GM21529 (cell line): Measurements from ENCODE around the gene GMCL2.
"Not testable (repeated sequence)": the region's sequence is repeated elsewhere in the genome, so short reads cannot be mapped to it uniquely, and the experiment has no call there.

Source experiments
- ATAC-seq: cut with Tn5 transposase; IDR thresholded peaks from one replicate; pipeline ENCODE4 v1.9.1; 2021; ENCODE audit not compliant: unreplicated experiment

The GMCL2 gene

DNA sequence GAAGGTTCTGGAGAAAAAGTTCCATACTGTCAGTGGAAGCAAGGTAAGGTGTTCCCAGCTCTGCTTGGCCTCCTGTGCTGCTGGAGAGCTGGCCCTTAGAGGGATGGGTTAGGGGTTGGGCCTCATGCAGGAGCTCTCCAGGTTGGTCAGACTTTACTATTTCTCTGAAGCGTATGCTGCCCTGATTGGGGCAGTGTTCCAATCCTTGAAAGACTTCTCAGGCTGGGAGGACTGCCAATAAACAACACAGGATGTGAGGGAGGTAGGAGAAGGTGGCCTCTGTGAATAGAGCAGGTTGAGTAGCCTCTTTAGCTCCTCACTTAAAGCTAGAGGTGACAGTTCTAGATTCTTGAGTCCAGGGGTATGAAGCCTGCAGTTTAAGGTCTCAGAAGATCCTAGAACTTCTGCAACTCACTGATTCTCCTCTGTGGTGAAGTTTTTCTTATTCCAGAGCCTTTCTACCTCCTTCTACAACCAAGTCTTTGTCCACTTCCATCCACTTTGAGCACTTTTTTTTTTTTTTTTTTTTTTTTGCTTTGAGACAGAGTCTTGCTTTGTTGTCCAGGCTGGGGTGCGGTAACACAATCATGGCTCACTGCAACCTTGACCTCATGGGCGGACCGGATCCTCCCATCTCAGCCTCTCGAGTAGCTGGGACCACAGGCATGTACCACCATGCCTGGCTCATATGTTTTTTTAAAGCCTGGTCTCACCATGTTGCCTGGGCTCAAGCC, 20.2 kb upstream of the GMCL2 start:
- no peak for ATAC-seq

GRCh38 chr5:178206166-178207101, 19.3 kb upstream of the GMCL2 start:
- ATAC-seq, result no peak

DNA sequence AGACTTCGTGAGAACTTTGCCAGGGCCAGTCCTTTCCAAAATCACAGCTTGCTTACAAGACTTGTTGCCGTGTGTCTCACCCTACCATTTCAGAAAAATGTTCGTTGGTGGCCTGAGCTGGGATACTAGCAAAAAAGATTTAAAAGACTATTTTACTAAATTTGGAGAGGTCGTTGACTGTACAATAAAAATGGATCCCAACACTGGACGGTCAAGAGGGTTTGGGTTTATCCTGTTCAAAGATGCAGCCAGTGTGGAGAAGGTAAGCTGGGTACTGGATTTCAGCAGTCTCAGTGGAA, 18.5 kb upstream of the GMCL2 start:
- no peak for ATAC-seq

DNA sequence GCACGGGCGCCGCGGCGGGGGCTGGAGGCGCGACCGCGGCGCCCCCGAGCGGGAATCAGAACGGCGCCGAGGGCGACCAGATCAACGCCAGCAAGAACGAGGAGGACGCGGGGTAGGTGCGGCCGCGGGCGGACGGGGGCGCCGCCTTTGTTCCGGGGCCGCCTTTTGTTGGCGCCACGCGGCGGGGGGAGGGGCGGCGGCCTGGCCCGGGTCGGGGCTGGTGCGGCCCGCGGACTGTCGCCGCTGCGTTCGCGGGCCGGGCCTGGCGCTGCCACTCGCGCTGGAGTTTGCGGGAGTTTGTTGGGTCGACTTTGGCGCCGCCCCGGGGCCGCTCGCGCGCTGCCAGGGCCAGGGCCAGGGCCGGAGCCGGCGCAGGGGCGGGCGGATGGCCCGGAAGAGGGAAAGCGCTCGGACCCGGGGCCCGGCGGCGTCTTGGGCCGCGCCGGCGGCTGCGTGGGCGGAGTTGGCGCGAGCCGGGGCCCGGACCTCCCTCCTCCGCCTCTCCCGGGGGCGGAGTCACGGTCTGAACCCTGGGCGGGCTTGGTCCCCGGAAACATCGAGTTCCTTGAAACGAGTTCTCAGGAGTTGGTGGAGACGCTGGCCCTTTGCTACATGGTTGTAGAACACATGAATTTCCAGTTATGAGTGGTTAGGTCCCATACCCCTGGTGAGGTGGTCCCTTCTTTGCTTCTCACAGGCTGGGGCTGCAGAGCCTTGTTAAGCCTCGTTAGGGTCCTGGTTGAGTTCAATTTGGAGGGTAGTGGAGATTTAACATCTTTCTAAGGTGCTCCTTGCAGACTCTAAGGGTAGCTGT, 18.0 kb upstream of the GMCL2 start:
- peak; percentile 64 for ATAC-seq

- ATAC-seq, result peak; percentile 81
These were observed 17.2 kb upstream of the GMCL2 start, which contains the start of gene HNRNPAB for GRCh38 chr5:178204182-178204934. Gene HNRNPAB, plus strand, starts transcription at chr5:178204533. Its CDS starts 305 bp downstream, at chr5:178204838.

DNA sequence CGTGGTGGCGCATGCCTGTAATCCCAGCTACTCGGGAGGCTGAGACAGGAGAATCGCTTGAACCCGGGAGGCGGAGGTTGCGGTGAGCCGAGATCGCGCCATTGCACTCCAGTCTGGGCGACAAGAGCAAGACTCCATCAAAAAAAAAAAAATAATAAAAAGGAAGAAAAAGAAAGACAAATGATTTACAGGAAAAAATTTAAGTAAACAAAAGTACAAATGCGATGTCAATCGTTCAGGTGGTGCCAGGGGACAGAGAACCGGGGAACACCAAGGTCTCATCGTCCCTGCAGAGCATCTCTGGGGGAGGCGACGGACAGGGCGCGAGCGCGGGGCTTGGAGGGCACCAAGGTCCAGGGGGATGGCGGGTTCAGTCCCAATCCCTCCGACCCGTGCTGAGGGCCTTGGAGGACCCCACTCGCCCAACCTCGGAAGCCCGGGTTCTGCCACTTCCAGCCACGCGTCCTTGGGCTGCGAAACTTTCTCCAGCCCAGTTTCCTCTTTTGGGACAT, 16.6 kb upstream of the GMCL2 start:
- no peak for ATAC-seq

DNA sequence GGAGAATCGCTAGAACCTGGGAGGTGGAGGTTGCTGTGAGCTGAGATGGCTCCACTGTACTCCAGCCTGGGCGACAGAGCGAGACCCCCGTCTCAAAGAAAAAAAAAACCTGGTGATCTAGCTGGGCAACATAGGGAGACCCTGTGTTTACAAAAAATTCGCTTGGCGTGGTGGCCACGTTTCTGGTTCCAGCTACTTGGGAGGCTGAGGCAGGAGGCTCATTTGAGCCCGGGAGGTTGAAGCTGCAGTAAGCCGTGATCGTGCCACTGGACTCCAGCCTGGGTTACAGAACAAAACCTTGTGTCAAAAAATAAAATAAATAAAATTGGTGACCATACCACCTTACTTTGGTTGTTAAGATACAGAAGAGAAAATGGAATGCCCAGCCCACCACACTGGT, 15.4 kb upstream of the GMCL2 start:
- no peak for ATAC-seq

DNA sequence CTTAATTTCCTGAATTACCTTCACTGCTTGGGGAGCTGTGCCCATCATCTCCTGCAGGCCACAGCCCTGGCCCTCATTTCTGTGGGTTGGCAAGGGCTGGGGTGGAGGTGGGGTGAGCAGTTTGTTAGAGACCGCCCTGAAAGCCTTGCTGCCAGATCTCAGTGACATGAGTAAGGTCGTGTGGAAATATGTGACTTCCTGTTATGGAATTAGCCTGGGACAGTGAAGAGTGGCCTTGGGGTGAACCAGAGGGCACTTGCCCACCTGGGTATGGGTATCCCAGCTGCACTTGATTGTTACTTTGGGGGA, 14.7 kb upstream of the GMCL2 start:
- ATAC-seq, result no peak

GRCh38 chr5:178201221-178201926, 14.2 kb upstream of the GMCL2 start:
- no peak for ATAC-seq

DNA sequence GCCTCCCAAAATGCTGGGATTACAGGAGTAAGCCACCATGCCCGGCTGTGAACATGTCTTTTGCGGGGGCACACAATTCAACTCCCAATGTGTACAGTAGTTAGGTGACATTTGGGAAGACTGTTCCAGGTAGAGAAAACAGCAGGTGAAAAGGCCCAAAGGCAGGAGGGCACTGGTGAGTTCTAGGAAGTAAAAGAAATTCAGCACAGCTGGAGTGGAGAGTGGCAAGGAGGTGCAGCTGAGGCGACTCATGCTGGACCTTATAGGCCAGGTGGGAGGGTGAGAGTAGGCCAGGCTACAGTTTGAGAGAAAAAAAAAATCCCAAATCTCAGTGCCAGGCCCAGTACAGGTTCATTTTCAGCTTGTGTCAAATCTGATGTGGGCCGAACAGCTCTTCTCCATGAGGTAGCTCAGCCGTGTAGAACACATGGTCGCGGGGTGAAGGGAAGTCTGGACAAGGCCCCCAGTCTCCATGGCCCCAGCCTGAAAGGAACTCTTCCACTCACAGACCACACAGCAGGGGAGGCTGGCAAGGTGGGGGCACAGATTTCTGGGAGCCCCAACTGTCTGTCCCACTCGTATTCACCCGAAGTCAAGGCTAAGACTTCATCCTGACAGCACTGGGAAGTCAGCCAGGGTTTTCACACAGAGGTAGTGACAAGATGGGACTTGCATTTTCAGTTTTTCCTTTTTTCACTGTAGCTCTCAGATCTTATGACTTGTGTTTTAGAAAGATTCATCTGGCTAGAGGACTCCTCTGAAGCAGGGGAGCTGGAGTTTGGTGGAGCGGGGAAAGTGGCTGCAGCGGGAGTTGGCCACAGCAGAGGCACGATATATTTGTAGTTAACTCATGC, 12.6 kb upstream of the GMCL2 start:
- ATAC-seq, result no peak

- no peak for ATAC-seq
These were observed 11.5 kb upstream of the GMCL2 start for GRCh38 chr5:178198706-178199105.

DNA sequence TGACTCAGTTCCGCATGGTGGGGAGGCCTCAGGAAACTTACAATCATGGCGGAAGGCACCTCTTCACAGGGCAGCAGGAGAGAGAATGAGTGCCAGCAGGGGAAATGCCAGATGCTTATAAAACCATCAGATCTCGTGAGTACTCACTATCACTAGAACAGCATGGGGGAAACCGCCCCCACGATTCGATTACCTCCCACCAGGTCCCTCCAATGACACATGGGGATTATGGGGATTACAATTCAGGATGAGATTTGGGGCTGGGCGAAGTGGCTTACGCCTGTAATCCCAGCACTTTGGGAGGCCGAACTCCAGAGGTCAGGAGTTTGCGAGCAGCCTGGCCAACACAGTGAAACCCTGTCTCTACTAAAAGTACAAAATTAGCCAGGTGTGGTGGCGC, 11.0 kb upstream of the GMCL2 start:
- ATAC-seq, result not testable (repeated sequence)

GRCh38 chr5:178196986-178197385, 9.8 kb upstream of the GMCL2 start:
- no peak for ATAC-seq

DNA sequence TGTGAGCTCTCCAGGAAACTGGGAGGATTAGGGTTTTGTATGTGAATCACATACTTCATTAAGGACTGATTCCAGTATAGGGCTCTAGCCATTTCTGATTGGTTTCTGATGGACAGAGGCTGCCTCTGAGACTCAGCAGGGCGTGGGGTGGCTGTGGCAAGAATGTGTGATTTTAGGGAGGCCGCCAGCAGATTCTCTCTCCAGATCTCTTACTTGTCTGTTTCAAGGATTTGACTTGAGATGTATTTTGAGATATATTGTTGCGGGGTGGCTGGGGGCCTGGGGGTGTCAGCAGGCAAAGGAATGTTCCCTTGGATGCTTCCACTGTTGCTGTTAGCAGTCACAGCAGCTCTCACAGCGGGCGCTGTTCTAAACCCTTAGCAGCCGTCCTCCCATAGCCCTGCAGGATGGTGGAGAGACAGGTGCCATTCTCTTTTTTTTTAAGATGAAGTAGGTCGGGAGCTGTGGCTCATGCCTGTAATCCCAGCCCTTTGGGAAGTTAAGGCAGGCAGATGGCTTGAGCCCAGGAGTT, 9.2 kb upstream of the GMCL2 start:
- ATAC-seq, result no peak

GRCh38 chr5:178194026-178194425, 6.9 kb upstream of the GMCL2 start:
- no peak for ATAC-seq

- ATAC-seq, result no peak
These were observed 6.2 kb upstream of the GMCL2 start for GRCh38 chr5:178193251-178193809.

DNA sequence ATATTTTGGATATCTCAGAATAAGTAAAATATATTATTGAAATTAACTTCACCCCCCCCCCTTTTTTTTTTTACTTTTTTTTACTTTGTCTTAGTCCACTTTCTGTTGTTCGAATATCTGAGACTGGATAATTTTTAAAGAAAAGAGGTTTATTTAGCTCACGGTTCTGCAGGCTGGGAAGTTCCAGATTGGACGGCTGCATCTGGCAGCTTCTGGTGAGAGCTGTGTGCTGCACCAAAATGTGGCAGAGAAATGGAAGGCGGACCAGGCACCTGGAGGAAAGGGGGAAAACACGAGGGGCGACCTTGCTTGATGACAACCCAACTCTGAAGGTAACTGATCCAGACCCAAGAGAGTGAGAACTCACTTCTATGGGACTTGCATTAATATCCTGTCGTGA, 5.6 kb upstream of the GMCL2 start:
- no peak for ATAC-seq

- ATAC-seq, result no peak
These were observed 5.1 kb upstream of the GMCL2 start for GRCh38 chr5:178192244-178192643.

DNA sequence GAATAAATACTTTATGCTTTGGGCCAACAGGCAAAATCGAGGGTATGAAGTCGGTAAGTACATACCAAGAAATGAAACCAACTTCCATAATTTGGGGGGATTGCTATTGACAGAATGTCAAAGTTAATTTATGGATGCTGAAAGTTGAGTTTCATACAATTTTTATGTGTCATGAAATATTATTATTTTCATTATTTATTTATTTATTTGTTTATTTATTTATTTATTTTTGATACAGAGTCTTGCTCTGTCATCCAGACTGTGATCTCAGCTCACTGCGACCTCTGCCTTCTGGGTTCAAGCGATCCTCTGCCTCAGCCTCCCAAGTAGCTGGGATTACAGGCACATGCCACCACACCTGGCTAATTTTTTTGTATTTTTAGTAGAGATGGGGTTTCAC, 4.5 kb upstream of the GMCL2 start:
- no peak for ATAC-seq
